Mesenchymal stem cell (in vitro differentiated cells and primary cell): Measurements from ENCODE around the gene ARL8B.

Experiments used
- DNase-seq: peaks from one replicate; pipeline ENCODE4 v3.0.0-alpha.2; 2013
- H2AFZ ChIP-seq: one replicate; pipeline ENCODE4 v1.6.1; 2013; ENCODE audit warnings: low read depth, mild to moderate bottlenecking, control low read depth, inconsistent platforms, low read length, moderate library complexity
- H2AK5ac ChIP-seq: 2 replicates; pipeline ENCODE4 v1.6.1; 2013; ENCODE audit warnings: low read length, moderate library complexity, mild to moderate bottlenecking, inconsistent platforms; ENCODE audit not compliant: severe bottlenecking
- H2BK120ac ChIP-seq: one replicate; pipeline ENCODE4 v1.6.1; 2013; ENCODE audit warnings: low read depth, mild to moderate bottlenecking, inconsistent platforms, low read length, moderate library complexity
- H2BK12ac ChIP-seq, 2 experiments: one replicate each; pipeline ENCODE4 v1.6.1; 2013; ENCODE audit warnings: inconsistent platforms in 2 of 2, low read length in 2 of 2, mild to moderate bottlenecking in 2 of 2, moderate library complexity in 2 of 2, control low read depth in 1 of 2
- H2BK15ac ChIP-seq: one replicate; pipeline ENCODE4 v1.6.1; 2013; ENCODE audit warnings: mild to moderate bottlenecking, low read depth, inconsistent platforms; ENCODE audit not compliant: poor library complexity, severe bottlenecking
- H2BK5ac ChIP-seq: 2 replicates; pipeline ENCODE4 v1.6.1; 2013; ENCODE audit warnings: low read depth, mild to moderate bottlenecking, low read length, control low read depth, inconsistent platforms; ENCODE audit not compliant: poor library complexity, severe bottlenecking
- H3K14ac ChIP-seq, 2 experiments: one replicate each; pipeline ENCODE4 v1.6.1; 2013; ENCODE audit warnings: inconsistent platforms in 2 of 2, low read length in 2 of 2, control low read depth in 1 of 2, mild to moderate bottlenecking in 1 of 2, moderate library complexity in 1 of 2
- H3K18ac ChIP-seq, 2 experiments: one replicate each; pipeline ENCODE4 v1.6.1; 2013; ENCODE audit warnings: inconsistent platforms in 2 of 2, low read length in 2 of 2, control low read depth in 1 of 2, low read depth in 1 of 2, mild to moderate bottlenecking in 1 of 2
- H3K23ac ChIP-seq, 2 experiments: one replicate each; pipeline ENCODE4 v1.6.1; 2013; ENCODE audit warnings: inconsistent platforms in 2 of 2, low read length in 2 of 2, mild to moderate bottlenecking in 2 of 2, moderate library complexity in 2 of 2, control low read depth in 1 of 2
- H3K27ac ChIP-seq: 2 replicates; pipeline ENCODE4 v1.5.1; 2013; ENCODE audit warnings: mild to moderate bottlenecking, moderate library complexity, low read length, control low read depth, inconsistent platforms; ENCODE audit not compliant: poor library complexity, severe bottlenecking
- H3K27me3 ChIP-seq, 2 experiments: 2 replicates each; pipeline versions ENCODE4 v1.6.1 to v1.7.0; 2013; ENCODE audit warnings: low read length in 2 of 2, mild to moderate bottlenecking in 2 of 2, moderate library complexity in 2 of 2, control low read depth in 1 of 2, inconsistent platforms in 1 of 2; ENCODE audit not compliant: control insufficient read depth in 1 of 2, insufficient read depth in 1 of 2
- H3K36me3 ChIP-seq, 2 experiments: 2 replicates each; pipeline versions ENCODE4 v1.6.1 to v1.7.0; 2013; ENCODE audit warnings: low read length in 2 of 2, control low read depth in 1 of 2, inconsistent platforms in 1 of 2, low read depth in 1 of 2, mild to moderate bottlenecking in 1 of 2; ENCODE audit not compliant: insufficient read depth in 2 of 2, control insufficient read depth in 1 of 2
- H3K4ac ChIP-seq, 2 experiments: one replicate each; pipeline ENCODE4 v1.6.1; 2013; ENCODE audit warnings: inconsistent platforms in 2 of 2, low read length in 2 of 2, mild to moderate bottlenecking in 2 of 2, moderate library complexity in 2 of 2, control low read depth in 1 of 2, low read depth in 1 of 2
- H3K4me1 ChIP-seq: 2 replicates; pipeline ENCODE4 v1.6.1; 2013; ENCODE audit warnings: low read depth, low read length, control low read depth; ENCODE audit not compliant: control insufficient read depth, insufficient read depth
- H3K4me2 ChIP-seq: 2 replicates; pipeline ENCODE4 v1.6.1; 2013; ENCODE audit warnings: low read length, mild to moderate bottlenecking, inconsistent platforms; ENCODE audit not compliant: poor library complexity, severe bottlenecking
- H3K4me3 ChIP-seq, 2 experiments: 2 replicates each; pipeline versions ENCODE4 v1.5.1 to v1.7.0; 2013; ENCODE audit warnings: low read length in 2 of 2, mild to moderate bottlenecking in 2 of 2, control low read depth in 1 of 2, low read depth in 1 of 2; ENCODE audit not compliant: insufficient read depth in 1 of 2
- H3K79me1 ChIP-seq: replicated peaks from 2 replicates; pipeline ENCODE4 v1.6.1; 2013; ENCODE audit warnings: mild to moderate bottlenecking, control low read depth, low read length, inconsistent platforms; ENCODE audit not compliant: poor library complexity, severe bottlenecking
- H3K9ac ChIP-seq: 2 replicates; pipeline ENCODE4 v1.7.0; 2013; ENCODE audit warnings: mild to moderate bottlenecking, low read length, moderate library complexity
- H3K9me3 ChIP-seq: 2 replicates; pipeline ENCODE4 v1.7.0; 2013; ENCODE audit warnings: mild to moderate bottlenecking, low read length; ENCODE audit not compliant: control insufficient read depth
- H4K8ac ChIP-seq: one replicate; pipeline ENCODE4 v1.6.1; 2013; ENCODE audit warnings: inconsistent platforms, mild to moderate bottlenecking, low read length, moderate library complexity
- H4K91ac ChIP-seq: one replicate; pipeline ENCODE4 v1.6.1; 2013; ENCODE audit warnings: mild to moderate bottlenecking, low read length, inconsistent platforms
- WGBS: methylation state at CpG from one replicate; pipeline ENCODE4 v1.1.7; 2013; ENCODE audit warnings: mixed read lengths; 5-methylcytosine and 5-hydroxymethylcytosine counted together

ARL8B gene

DNA sequence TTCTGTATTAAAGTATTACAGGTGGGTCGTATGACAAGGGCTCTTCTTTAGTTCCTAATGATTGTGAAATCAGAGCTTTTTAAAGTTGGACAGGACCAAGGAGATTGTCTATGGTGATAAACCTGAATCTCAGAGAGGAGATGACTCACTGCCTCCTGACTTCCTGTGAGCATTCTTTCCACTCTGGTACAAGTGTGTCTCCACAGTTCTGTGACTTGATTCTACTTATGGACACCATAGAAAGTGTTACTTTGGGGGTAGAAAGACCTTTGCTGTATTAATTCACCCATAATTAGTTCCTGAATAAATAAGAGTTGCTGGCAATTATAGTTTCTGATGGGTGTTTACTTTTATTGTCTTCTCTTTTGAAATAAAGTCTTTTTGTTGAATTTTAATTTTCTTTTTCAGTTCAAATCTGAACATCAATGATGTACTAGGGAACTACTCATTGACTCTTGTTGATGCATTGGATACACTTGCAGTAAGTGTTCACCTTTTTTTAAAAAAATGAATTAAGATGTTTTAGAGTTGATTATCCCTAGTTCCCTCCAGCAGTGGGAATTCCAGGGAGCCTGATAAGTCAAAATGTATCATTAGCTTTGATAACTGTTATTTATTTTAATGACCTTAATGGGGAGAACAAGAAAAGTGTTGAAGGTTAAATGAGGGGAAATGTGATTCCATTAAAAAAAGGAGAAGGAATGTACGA, 72.9 kb downstream of the ARL8B start:
- Histone ChIP-seq H3K14ac (no peak overlapping the region), H3K27ac (peak overlapping the region; percentile 39), H3K4ac (no peak overlapping the region), H3K4me2 (no peak overlapping the region), H3K9ac (peak overlapping the region; percentile 50), H2BK15ac (no peak overlapping the region), H2BK12ac (no peak overlapping the region), H2AFZ (no peak overlapping the region), H2BK5ac (no peak overlapping the region), H2AK5ac (no peak overlapping the region), H3K9me3 (no peaks in the 10 kb centered on the region), H3K36me3 (peaks cover 3 to 11% of the 10 kb centered on the region in 2 experiments), H3K4me3 (no peak overlapping the region), H3K4me1 (peaks cover 7% of the 10 kb centered on the region), H2BK120ac (no peak overlapping the region), H3K18ac (no peak overlapping the region), H3K23ac (no peak overlapping the region), H3K27me3 (no peaks in the 10 kb centered on the region), H3K79me1 (peaks cover 9% of the 10 kb centered on the region), H4K8ac (no peak overlapping the region), H4K91ac (no peak overlapping the region)
- peak; percentile 94 for DNase-seq
- WGBS: 0% methylated on average over 1 of the region's 2 CpGs

DNA sequence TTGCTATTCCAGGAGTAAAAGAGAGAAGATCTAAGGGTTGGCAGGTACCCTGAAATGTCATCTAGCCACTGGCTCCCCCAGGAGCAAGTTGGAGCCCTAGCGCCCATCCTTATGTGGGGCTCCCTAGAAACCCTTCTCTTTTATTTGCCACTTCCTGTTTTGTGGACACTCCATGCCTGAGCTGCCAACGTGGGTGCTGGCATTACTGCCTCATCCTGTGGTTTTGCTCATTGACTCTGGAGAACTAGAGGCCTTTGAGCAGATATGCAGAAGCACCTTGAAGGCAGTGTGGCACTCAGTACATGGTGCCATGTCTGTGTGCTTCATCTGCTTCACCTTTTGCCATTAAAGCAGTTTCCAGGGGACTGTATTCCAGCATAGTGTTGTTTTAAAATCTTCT, 73.5 kb downstream of the ARL8B start:
- H4K8ac ChIP-seq: peak overlapping the region; percentile 14
- WGBS: 49% methylated on average over 2 of the region's 2 CpGs
- H3K79me1 ChIP-seq: peaks cover 9% of the 10 kb centered on the region
- H3K9me3 ChIP-seq: no peaks in the 10 kb centered on the region
- peak overlapping the region; percentile 80 for H2BK120ac ChIP-seq
- H3K23ac ChIP-seq: no peak overlapping the region
- no peak overlapping the region for H2AFZ ChIP-seq
- peak overlapping the region in 1 of 2 experiments; percentile 28 for H3K4me3 ChIP-seq
- peaks cover 5% of the 10 kb centered on the region for H3K4me1 ChIP-seq
- H3K4me2 ChIP-seq: no peak overlapping the region
- H2BK15ac ChIP-seq: no peak overlapping the region
- peak overlapping the region; percentile 74 to 96 for H3K18ac ChIP-seq
- H4K91ac ChIP-seq: peak overlapping the region; percentile 97
- peak overlapping the region; percentile 50 for H3K9ac ChIP-seq
- DNase-seq: peak; percentile 34
- H3K36me3 ChIP-seq: peaks cover 4 to 18% of the 10 kb centered on the region in 2 experiments
- H3K4ac ChIP-seq: peak overlapping the region; percentile 32 to 57
- no peak overlapping the region for H2BK5ac ChIP-seq
- no peaks in the 10 kb centered on the region for H3K27me3 ChIP-seq
- H2BK12ac ChIP-seq: peak overlapping the region; percentile 34 to 94
- H3K14ac ChIP-seq: peak overlapping the region in 1 of 2 experiments; percentile 72
- H2AK5ac ChIP-seq: peak overlapping the region; percentile 88
- peak overlapping the region; percentile 51 for H3K27ac ChIP-seq

DNA sequence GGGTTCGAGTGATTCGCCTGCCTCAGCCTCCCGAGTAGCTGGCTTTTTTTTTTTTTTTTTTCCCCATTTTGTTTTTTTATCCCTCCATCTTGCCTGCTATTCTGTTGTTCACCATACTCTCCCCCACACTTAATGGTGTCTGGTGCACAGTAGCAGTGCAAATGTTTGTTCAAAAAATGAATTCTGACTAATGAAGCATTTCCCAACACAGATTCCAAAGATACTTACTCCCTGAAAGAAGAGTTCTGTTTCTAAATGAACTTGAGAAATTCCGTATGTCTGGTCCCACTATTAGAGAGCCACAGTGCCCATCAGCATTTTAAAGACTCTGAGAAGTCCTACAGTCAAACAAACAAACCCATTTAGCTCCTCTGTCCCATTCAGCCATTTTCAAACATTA, 74.9 kb downstream of the ARL8B start:
- Histone ChIP-seq H3K4me2 (no peak overlapping the region), H3K18ac (peak overlapping the region in 1 of 2 experiments; percentile 89), H3K79me1 (peaks cover 11% of the 10 kb centered on the region), H3K4ac (no peak overlapping the region), H3K23ac (no peak overlapping the region), H2BK12ac (no peak overlapping the region), H3K27ac (peak overlapping the region; percentile 63), H2BK15ac (peak overlapping the region; percentile 44), H3K4me1 (peaks cover 5% of the 10 kb centered on the region), H3K9me3 (no peaks in the 10 kb centered on the region), H2AK5ac (no peak overlapping the region), H2BK120ac (peak overlapping the region; percentile 61), H4K91ac (no peak overlapping the region), H3K4me3 (peak overlapping the region in 1 of 2 experiments; percentile 57), H2AFZ (no peak overlapping the region), H2BK5ac (no peak overlapping the region), H4K8ac (no peak overlapping the region), H3K27me3 (no peaks in the 10 kb centered on the region), H3K9ac (peak overlapping the region; percentile 72), H3K36me3 (peaks cover 4 to 32% of the 10 kb centered on the region in 2 experiments), H3K14ac (no peak overlapping the region)
- WGBS: 50% methylated on average over 4 of the region's 4 CpGs
- peak; percentile 89 for DNase-seq

DNA sequence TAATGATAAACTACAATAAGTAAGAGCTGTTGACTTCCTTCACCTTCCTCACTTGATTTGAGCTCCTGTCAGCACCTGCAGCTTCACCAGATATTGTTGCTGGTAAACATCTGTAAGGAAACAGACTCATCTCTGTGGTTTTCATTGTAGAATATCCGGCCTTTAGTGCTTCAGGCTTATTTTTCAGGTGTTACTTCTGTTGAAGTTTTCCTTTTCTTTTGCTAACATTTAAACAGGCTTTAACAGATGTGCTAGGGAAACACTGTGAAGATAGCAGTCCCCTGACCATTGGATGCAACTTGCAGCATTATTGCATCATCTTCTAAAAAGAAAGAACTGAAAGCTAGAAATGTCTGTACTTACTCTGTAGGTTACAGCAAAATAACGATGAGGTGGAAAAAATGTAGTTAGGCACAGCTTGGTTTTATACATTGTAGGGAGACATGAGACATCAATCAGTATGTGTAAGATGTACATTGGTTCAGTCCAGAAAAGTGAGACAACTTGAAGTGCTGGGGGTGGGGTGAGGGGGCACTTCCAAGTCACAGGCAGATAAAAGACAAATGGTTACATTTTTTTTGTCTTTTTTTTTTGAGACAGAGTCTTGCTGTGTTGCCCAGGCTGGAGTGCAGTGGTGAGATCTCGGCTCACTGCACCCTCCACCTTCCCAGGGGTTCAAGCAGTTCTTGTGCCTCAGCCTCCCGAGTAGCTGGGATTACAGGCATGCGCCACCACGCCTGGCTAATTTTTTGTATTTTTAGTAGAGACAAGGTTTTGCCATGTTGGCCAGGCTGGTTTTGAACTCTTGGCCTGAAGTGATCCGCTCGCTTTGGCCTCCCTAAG, 75.6 kb downstream of the ARL8B start:
- H4K91ac ChIP-seq: no peak overlapping the region
- H3K4ac ChIP-seq: no peak overlapping the region
- no peak overlapping the region for H3K4me2 ChIP-seq

More for the DNA sequence above, 75.6 kb downstream of the ARL8B start:
- Histone ChIP-seq H2AK5ac (no peak overlapping the region), H2BK120ac (no peak overlapping the region), H3K14ac (no peak overlapping the region), H3K79me1 (peaks cover 16% of the 10 kb centered on the region), H4K8ac (peak overlapping the region; percentile 61), H3K4me1 (peaks cover 5% of the 10 kb centered on the region), H3K4me3 (peak overlapping the region in 1 of 2 experiments; percentile 41), H3K9ac (peak overlapping the region; percentile 72), H2BK12ac (peak overlapping the region in 1 of 2 experiments; percentile 44), H3K23ac (no peak overlapping the region), H2AFZ (no peak overlapping the region), H3K27ac (peak overlapping the region; percentile 63), H3K18ac (peak overlapping the region in 1 of 2 experiments; percentile 89), H3K36me3 (peaks cover 4 to 39% of the 10 kb centered on the region in 2 experiments), H2BK15ac (no peak overlapping the region), H3K27me3 (no peaks in the 10 kb centered on the region), H3K9me3 (no peaks in the 10 kb centered on the region), H2BK5ac (no peak overlapping the region)
- 86% methylated on average over 8 of the region's 8 CpGs for WGBS
- DNase-seq: peak; percentile 84
